Gastrocnemius medialis (tissue), 4 donors: ENCODE data around the gene PRAMEF12. TPM values are rescaled to one million over a fixed set of nuclear protein-coding genes. Genes with fewer than 3 reads are reported as not detected.

Experiments
- ATAC-seq, 2 donors: fragments of 150-250 bp; one replicate each; pipeline ENCODE4 v1.9.1; 2016
- DNase-seq, 2 donors: peaks; one replicate each; pipeline ENCODE4 v3.0.0-alpha.2; 2019
- H3K27ac ChIP-seq, 4 donors: fragments of 200-600 bp; sonication (generic); 1 replicate in 1 of 4; 2 replicates in 3 of 4; pipeline ENCODE4 v1.5.1; 2016 to 2018; ENCODE audit warnings: mild to moderate bottlenecking in 2 of 4, moderate library complexity in 1 of 4
- H3K27me3 ChIP-seq, 3 donors: fragments of 200-600 bp; sonication (generic) in 2 of 3; 1 replicate in 1 of 3; 2 replicates in 2 of 3; pipeline versions ENCODE4 v1.5.1 to v1.6.0; 2016 to 2019; ENCODE audit warnings: mild to moderate bottlenecking in 1 of 3, moderate library complexity in 1 of 3
- H3K36me3 ChIP-seq, 2 donors: fragments of 200-600 bp; sonication (generic) in 1 of 2; one replicate each; pipeline ENCODE4 v1.5.1; 2017 to 2018
- H3K4me1 ChIP-seq, 2 donors: fragments of 200-600 bp; sonication (generic) in 1 of 2; one replicate each; pipeline ENCODE4 v1.5.1; 2016 to 2017; ENCODE audit warnings: mild to moderate bottlenecking in 2 of 2
- H3K4me3 ChIP-seq, 4 donors: fragments of 200-600 bp; sonication (generic) in 3 of 4; 1 replicate in 1 of 4; 2 replicates in 3 of 4; pipeline ENCODE4 v1.5.1; 2016 to 2019; ENCODE audit warnings: mild to moderate bottlenecking in 2 of 4
- H3K9me3 ChIP-seq, 3 donors: fragments of 200-600 bp; sonication (generic) in 2 of 3; 1 replicate in 1 of 3; 2 replicates in 2 of 3; pipeline ENCODE4 v1.5.1; 2016 to 2019
- CTCF ChIP-seq, 5 experiments: fragments of 450-650 bp in 3 of 5; fragments of 200-600 bp in 2 of 5; sonication (generic) in 2 of 5; IDR thresholded peaks in 4 of 5; conservative IDR thresholded peaks in 1 of 5; 1 replicate in 4 of 5; 2 replicates in 1 of 5; pipeline ENCODE4 v1.5.1; 2016 to 2019; ENCODE audit warnings: antibody characterized with exemption in 5 of 5, mild to moderate bottlenecking in 3 of 5, moderate library complexity in 3 of 5
- POLR2A ChIP-seq, 2 donors: fragments of 450-650 bp; IDR thresholded peaks; one replicate each; pipeline ENCODE4 v1.6.1; 2017; ENCODE audit warnings: antibody characterized with exemption in 2 of 2, mild to moderate bottlenecking in 2 of 2, moderate library complexity in 2 of 2
- in situ Hi-C, 4 donors: fragments of 200-750 bp; cut with MboI; loops; one replicate each; pipeline versions ENCODE4 v1.15.0 to v1.8.0; 2017; ENCODE audit warnings: low sequenced_read_pairs in 4 of 4
- intact Hi-C: fragments of 100-400 bp; cut with DNase I; formaldehyde crosslinking; loops from one replicate; pipeline ENCODE4 v1.15.1; 2023; ENCODE audit warnings: low total_unique reads
- total RNA-seq, 4 donors: library from RNA; depleted of rRNA; stranded (reverse); fragments of >200 nt; gene quantifications; one replicate each; pipeline versions ENCODE4 v1.1.0 to v1.2.3, GENCODE V29; 2016

PRAMEF12 gene
- total RNA-seq, 4 donors from 2014 or later, result not detected

GRCh38 chr1:12772520-12772919 is 1.0 kb upstream of the PRAMEF12 start:
- TF ChIP-seq POLR2A (IDR thresholded peaks at IDR 0.05) (no peak), CTCF (IDR thresholded peaks at IDR 0.05 in 4 of 5, conservative IDR thresholded peaks at IDR 0.05 in 1 of 5) (no peak)
- DNase-seq (no peak), ATAC-seq (no peak)
- in situ Hi-C loops, result no loop called here
- Histone ChIP-seq H3K4me1 (no peaks in the 10 kb centered on the region), H3K36me3 (no peaks in the 10 kb centered on the region), H3K27ac (no peak overlapping the region), H3K4me3 (no peak overlapping the region), H3K27me3 (no peaks in the 10 kb centered on the region), H3K9me3 (no peaks in the 10 kb centered on the region)
- intact Hi-C loops, result no loop called here

GRCh38 chr1:12774801-12775345 is 1.3 kb downstream of the PRAMEF12 start:
- no peak for DNase-seq
- Histone ChIP-seq H3K4me1 (no peaks in the 10 kb centered on the region), H3K9me3 (no peaks in the 10 kb centered on the region), H3K27me3 (no peaks in the 10 kb centered on the region), H3K36me3 (no peaks in the 10 kb centered on the region), H3K4me3 (no peak overlapping the region), H3K27ac (no peak overlapping the region)
- in situ Hi-C loops (no loop called here), intact Hi-C loops (no loop called here)
- no peak for ATAC-seq
- no peak for TF ChIP-seq POLR2A (IDR thresholded peaks at IDR 0.05)
- no peak for TF ChIP-seq CTCF (IDR thresholded peaks at IDR 0.05 in 4 of 5, conservative IDR thresholded peaks at IDR 0.05 in 1 of 5)

DNA sequence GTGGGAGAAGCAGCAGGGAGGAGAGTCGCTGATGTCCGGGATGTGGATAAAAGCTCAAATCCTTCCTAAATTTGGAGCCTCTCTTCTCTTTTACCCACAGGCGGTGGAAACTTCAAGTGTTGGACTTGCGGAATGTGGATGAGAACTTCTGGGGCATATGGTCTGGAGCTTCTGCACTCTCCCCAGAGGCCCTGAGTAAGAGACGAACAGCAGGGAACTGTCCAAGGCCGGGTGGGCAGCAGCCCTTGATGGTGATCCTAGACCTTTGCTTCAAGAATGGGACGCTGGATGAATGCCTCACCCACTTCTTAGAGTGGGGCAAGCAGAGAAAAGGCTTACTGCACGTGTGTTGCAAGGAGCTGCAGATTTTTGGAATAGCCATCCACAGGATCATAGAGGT is 1.9 kb downstream of the PRAMEF12 start:
- Histone ChIP-seq H3K27ac (no peak overlapping the region), H3K9me3 (no peaks in the 10 kb centered on the region), H3K4me3 (no peak overlapping the region), H3K36me3 (no peaks in the 10 kb centered on the region), H3K4me1 (no peaks in the 10 kb centered on the region), H3K27me3 (no peaks in the 10 kb centered on the region)
- DNase-seq, result no peak
- no peak for ATAC-seq
- intact Hi-C loops, result no loop called here
- in situ Hi-C loops, result no loop called here
- TF ChIP-seq CTCF (IDR thresholded peaks at IDR 0.05 in 4 of 5, conservative IDR thresholded peaks at IDR 0.05 in 1 of 5), result no peak
- TF ChIP-seq POLR2A (IDR thresholded peaks at IDR 0.05), result no peak

GRCh38 chr1:12776801-12777557 is 3.4 kb downstream of the PRAMEF12 start:
- H3K36me3 ChIP-seq, result no peaks in the 10 kb centered on the region
- no peaks in the 10 kb centered on the region for H3K27me3 ChIP-seq
- H3K4me3 ChIP-seq, result no peak overlapping the region
- DNase-seq (no peak), ATAC-seq (no peak)
- H3K9me3 ChIP-seq, result no peaks in the 10 kb centered on the region
- in situ Hi-C loops (no loop called here), intact Hi-C loops (no loop called here)
- TF ChIP-seq POLR2A (IDR thresholded peaks at IDR 0.05) (no peak), CTCF (IDR thresholded peaks at IDR 0.05 in 4 of 5, conservative IDR thresholded peaks at IDR 0.05 in 1 of 5) (no peak)
- no peaks in the 10 kb centered on the region for H3K4me1 ChIP-seq
- H3K27ac ChIP-seq, result no peak overlapping the region
